ENCODE results near the gene APOA1.

DNA sequence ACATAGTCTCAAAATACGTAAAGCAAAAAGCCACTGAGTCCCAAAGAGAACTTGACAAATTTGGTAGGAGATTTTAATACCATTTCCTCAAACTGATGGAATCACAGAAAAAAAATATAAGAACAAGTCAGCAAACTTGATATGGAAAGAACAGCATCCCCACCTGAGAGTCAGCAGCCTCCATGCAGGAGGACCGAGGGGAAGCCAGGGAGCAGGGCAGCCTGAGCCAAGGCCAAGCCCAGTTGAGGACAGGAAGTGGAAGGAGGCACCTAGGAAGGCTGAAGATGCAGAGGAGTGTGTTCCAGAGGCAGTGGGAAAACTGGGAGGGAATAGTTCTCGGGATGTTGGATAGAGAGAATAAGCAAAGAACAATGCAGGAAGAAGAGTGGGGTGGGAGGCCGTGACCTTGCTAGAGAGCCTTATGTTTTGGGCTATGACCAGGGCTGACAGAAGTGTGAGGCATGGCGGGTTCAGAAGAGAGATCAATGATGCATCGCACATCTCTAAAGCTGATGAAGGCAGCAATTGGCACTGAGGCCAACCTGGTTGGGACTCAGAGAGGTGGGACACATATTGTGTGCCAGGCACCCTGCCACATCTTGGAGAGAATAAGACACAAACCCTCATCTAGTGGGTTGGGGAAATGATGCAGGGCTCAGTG is 29.7 kb downstream of the APOA1 start:
- TF ChIP-seq, protein P1, sequence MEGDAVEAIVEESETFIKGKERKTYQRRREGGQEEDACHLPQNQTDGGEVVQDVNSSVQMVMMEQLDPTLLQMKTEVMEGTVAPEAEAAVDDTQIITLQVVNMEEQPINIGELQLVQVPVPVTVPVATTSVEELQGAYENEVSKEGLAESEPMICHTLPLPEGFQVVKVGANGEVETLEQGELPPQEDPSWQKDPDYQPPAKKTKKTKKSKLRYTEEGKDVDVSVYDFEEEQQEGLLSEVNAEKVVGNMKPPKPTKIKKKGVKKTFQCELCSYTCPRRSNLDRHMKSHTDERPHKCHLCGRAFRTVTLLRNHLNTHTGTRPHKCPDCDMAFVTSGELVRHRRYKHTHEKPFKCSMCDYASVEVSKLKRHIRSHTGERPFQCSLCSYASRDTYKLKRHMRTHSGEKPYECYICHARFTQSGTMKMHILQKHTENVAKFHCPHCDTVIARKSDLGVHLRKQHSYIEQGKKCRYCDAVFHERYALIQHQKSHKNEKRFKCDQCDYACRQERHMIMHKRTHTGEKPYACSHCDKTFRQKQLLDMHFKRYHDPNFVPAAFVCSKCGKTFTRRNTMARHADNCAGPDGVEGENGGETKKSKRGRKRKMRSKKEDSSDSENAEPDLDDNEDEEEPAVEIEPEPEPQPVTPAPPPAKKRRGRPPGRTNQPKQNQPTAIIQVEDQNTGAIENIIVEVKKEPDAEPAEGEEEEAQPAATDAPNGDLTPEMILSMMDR (IDR thresholded peaks at IDR 0.05) = no peak
- TF ChIP-seq EP300 (IDR thresholded peaks at IDR 0.05) = no peak
- TF ChIP-seq POLR2A (IDR thresholded peaks at IDR 0.05; ENCODE audit: low read depth) = no peak
- no peak for TF ChIP-seq POLR2AphosphoS5 (IDR thresholded peaks at IDR 0.05)

All from esophagus muscularis mucosa (tissue), 4 donors.